Measurements from ENCODE around the gene ATXN1. TPM values are rescaled to one million over a fixed set of nuclear protein-coding genes. Genes with fewer than 3 reads are reported as not detected.

The ATXN1 gene
- total RNA-seq, 1 experiment from 2014 or later = 25.6 TPM

GRCh38 chr6:16570221-16570553 lies 191.1 kb downstream of the ATXN1 start:
- no peak overlapping the region for H3K4me3 ChIP-seq (ENCODE audit: low read depth, low read length, poor library complexity, severe bottlenecking)
- ChIA-PET POLR2A (ENCODE audit: low non-redundant PET) (no interaction called here), CTCF (no interaction called here)
- TF ChIP-seq CTCF (conservative IDR thresholded peaks at IDR 0.05; ENCODE audit: low read depth, low read length) (no peak), EZH2 (IDR thresholded peaks at IDR 0.05; ENCODE audit: borderline replicate concordance, low read depth, low read length, poor library complexity, severe bottlenecking) (no peak)
- no peaks in the 10 kb centered on the region for H3K36me3 ChIP-seq (ENCODE audit: insufficient read depth, low read length, poor library complexity, severe bottlenecking)
- H3K27ac ChIP-seq (ENCODE audit: low read depth, low read length, poor library complexity, severe bottlenecking) = no peak overlapping the region
- no peak for DNase-seq (ENCODE audit: low spot score)
- H3K27me3 ChIP-seq (replicated peaks; ENCODE audit: insufficient read depth, low read depth, low read length, poor library complexity) = no peaks in the 10 kb centered on the region
- no peaks in the 10 kb centered on the region for H3K9me3 ChIP-seq (ENCODE audit: low read depth, low read length, poor library complexity, severe bottlenecking)
- intact Hi-C loops (cut with micrococcal nuclease; ENCODE audit: unreplicated experiment) = no loop called here
- no peaks in the 10 kb centered on the region for H3K4me1 ChIP-seq (ENCODE audit: insufficient read depth, low read length, poor library complexity, severe bottlenecking)
- BruUV-seq (replicated peaks) = no TSS peak

- Histone ChIP-seq H3K4me1 (ENCODE audit: insufficient read depth, low read length, poor library complexity, severe bottlenecking) (no peaks in the 10 kb centered on the region), H3K27ac (ENCODE audit: low read depth, low read length, poor library complexity, severe bottlenecking) (no peak overlapping the region), H3K27me3 (replicated peaks; ENCODE audit: insufficient read depth, low read depth, low read length, poor library complexity) (no peaks in the 10 kb centered on the region), H3K36me3 (ENCODE audit: insufficient read depth, low read length, poor library complexity, severe bottlenecking) (no peaks in the 10 kb centered on the region), H3K4me3 (ENCODE audit: low read depth, low read length, poor library complexity, severe bottlenecking) (no peak overlapping the region), H3K9me3 (ENCODE audit: low read depth, low read length, poor library complexity, severe bottlenecking) (no peaks in the 10 kb centered on the region)
- DNase-seq (ENCODE audit: low spot score) = no peak
- ChIA-PET CTCF (no interaction called here), POLR2A (ENCODE audit: low non-redundant PET) (no interaction called here)
- TF ChIP-seq CTCF (conservative IDR thresholded peaks at IDR 0.05; ENCODE audit: low read depth, low read length) (no peak), EZH2 (IDR thresholded peaks at IDR 0.05; ENCODE audit: borderline replicate concordance, low read depth, low read length, poor library complexity, severe bottlenecking) (no peak)
- BruUV-seq (replicated peaks) = no TSS peak
- intact Hi-C loops (cut with micrococcal nuclease; ENCODE audit: unreplicated experiment) = no loop called here
Measured at GRCh38 chr6:16568128-16568527, 193.1 kb downstream of the ATXN1 start.

- Histone ChIP-seq H3K4me1 (ENCODE audit: insufficient read depth, low read length, poor library complexity, severe bottlenecking) (no peaks in the 10 kb centered on the region), H3K27me3 (replicated peaks; ENCODE audit: insufficient read depth, low read depth, low read length, poor library complexity) (no peaks in the 10 kb centered on the region), H3K4me3 (ENCODE audit: low read depth, low read length, poor library complexity, severe bottlenecking) (no peak overlapping the region), H3K27ac (ENCODE audit: low read depth, low read length, poor library complexity, severe bottlenecking) (no peak overlapping the region), H3K9me3 (ENCODE audit: low read depth, low read length, poor library complexity, severe bottlenecking) (no peaks in the 10 kb centered on the region), H3K36me3 (ENCODE audit: insufficient read depth, low read length, poor library complexity, severe bottlenecking) (no peaks in the 10 kb centered on the region)
- TF ChIP-seq EZH2 (IDR thresholded peaks at IDR 0.05; ENCODE audit: borderline replicate concordance, low read depth, low read length, poor library complexity, severe bottlenecking) (no peak), CTCF (conservative IDR thresholded peaks at IDR 0.05; ENCODE audit: low read depth, low read length) (no peak)
- DNase-seq (ENCODE audit: low spot score) = no peak
- no TSS peak for BruUV-seq (replicated peaks)
- ChIA-PET CTCF (interaction anchor here (0.6 kb wide), 1 partner anchor 12 kb away, joined by 7 read pairs; no protein-coding TSS in a partner anchor), POLR2A (ENCODE audit: low non-redundant PET) (no interaction called here)
- intact Hi-C loops (cut with micrococcal nuclease; ENCODE audit: unreplicated experiment) = no loop called here
Measured at GRCh38 chr6:16567071-16567470, 194.2 kb downstream of the ATXN1 start.
